GM23338 (cell line): ENCODE measurements around the gene PEPD. TPM values are rescaled to one million over a fixed set of nuclear protein-coding genes. Genes with fewer than 3 reads are reported as not detected.

Experiments used
- ATAC-seq: fragments of 200-7000 bp; cut with Tn5 transposase; 3 replicates; pipeline ENCODE4 v1.9.1; 2020
- DNase-seq: peaks from one replicate; pipeline ENCODE4 v3.0.0-alpha.2; 2015; ENCODE audit warnings: low spot score
- H2AFZ ChIP-seq: fragments of 200-600 bp; sonication (generic); 2 replicates; pipeline ENCODE4 v1.8.0; 2016; ENCODE audit warnings: antibody characterized with exemption, mild to moderate bottlenecking, moderate library complexity
- H3F3A ChIP-seq: fragments of 200-600 bp; sonication (generic); replicated peaks from 2 replicates; pipeline ENCODE4 v1.8.0; 2017; ENCODE audit warnings: antibody characterized with exemption, mixed run types, low read depth
- H3K27ac ChIP-seq: fragments of 200-600 bp; sonication (generic); 2 replicates; pipeline ENCODE4 v1.6.1; 2016; ENCODE audit warnings: low read depth
- H3K27me3 ChIP-seq: fragments of 200-600 bp; sonication (generic); 2 replicates; pipeline ENCODE4 v1.8.0; 2016; ENCODE audit warnings: mild to moderate bottlenecking, mixed run types, moderate library complexity; ENCODE audit not compliant: insufficient read depth
- H3K36me3 ChIP-seq: fragments of 200-600 bp; sonication (generic); 2 replicates; pipeline ENCODE4 v1.8.0; 2016; ENCODE audit warnings: mild to moderate bottlenecking; ENCODE audit not compliant: insufficient read depth
- H3K4me1 ChIP-seq: fragments of 200-600 bp; sonication (generic); 2 replicates; pipeline ENCODE4 v1.8.0; 2016; ENCODE audit warnings: mild to moderate bottlenecking, moderate library complexity; ENCODE audit not compliant: insufficient read depth
- H3K4me2 ChIP-seq: fragments of 200-600 bp; sonication (generic); 2 replicates; pipeline ENCODE4 v1.7.1; 2017; ENCODE audit warnings: mixed run types
- H3K4me3 ChIP-seq: fragments of 200-600 bp; sonication (generic); 2 replicates; pipeline ENCODE4 v1.6.1; 2016; ENCODE audit warnings: mixed run types
- H3K79me2 ChIP-seq: fragments of 200-600 bp; sonication (generic); replicated peaks from 2 replicates; pipeline ENCODE4 v1.8.0; 2017; ENCODE audit warnings: mild to moderate bottlenecking; ENCODE audit not compliant: insufficient read depth
- H3K9me2 ChIP-seq: fragments of 200-600 bp; sonication (generic); 2 replicates; pipeline ENCODE4 v1.8.0; 2017; ENCODE audit not compliant: insufficient read depth
- H4K20me1 ChIP-seq: fragments of 200-600 bp; sonication (generic); replicated peaks from 2 replicates; pipeline ENCODE4 v1.8.0; 2017; ENCODE audit warnings: mild to moderate bottlenecking; ENCODE audit not compliant: insufficient read depth
- H3K27ac Mint-ChIP-seq: 2 replicates; pipeline ENCODE4 v1.8.0; 2020; ENCODE audit warnings: inconsistent platforms, mild to moderate bottlenecking, moderate library complexity, mixed read lengths
- H3K27me3 Mint-ChIP-seq: 3 replicates; pipeline ENCODE4 v1.8.0; 2022; ENCODE audit warnings: low read depth, mild to moderate bottlenecking, moderate library complexity, mixed read lengths, inconsistent platforms; ENCODE audit not compliant: insufficient read depth, poor library complexity
- H3K36me3 Mint-ChIP-seq: 3 replicates; pipeline ENCODE4 v1.8.0; 2021; ENCODE audit warnings: low read depth, mild to moderate bottlenecking, inconsistent platforms, moderate library complexity, mixed read lengths
- H3K4me1 Mint-ChIP-seq: 3 replicates; pipeline ENCODE4 v1.8.0; 2020; ENCODE audit warnings: mild to moderate bottlenecking, inconsistent platforms, mixed read lengths
- H3K4me3 Mint-ChIP-seq: 3 replicates; pipeline ENCODE4 v1.8.0; 2021; ENCODE audit warnings: moderate library complexity, mild to moderate bottlenecking, inconsistent platforms, mixed read lengths
- H3K9me3 Mint-ChIP-seq: 3 replicates; pipeline ENCODE4 v1.8.0; 2020; ENCODE audit warnings: moderate library complexity, mild to moderate bottlenecking, inconsistent platforms, mixed read lengths
- EZH2phosphoT487 ChIP-seq: fragments of 200-600 bp; sonication (generic); IDR thresholded peaks from one replicate; pipeline ENCODE4 v1.8.1; 2018; ENCODE audit warnings: antibody characterized with exemption; ENCODE audit not compliant: unreplicated experiment
- NANOG ChIP-seq: IDR thresholded peaks from 2 replicates; pipeline ENCODE4 v1.6.1; 2016; ENCODE audit warnings: antibody characterized with exemption, borderline replicate concordance
- POLR2AphosphoS5 ChIP-seq: IDR thresholded peaks from 2 replicates; pipeline ENCODE4 v1.6.1; 2016; ENCODE audit warnings: antibody characterized with exemption, low read depth
- REST ChIP-seq: IDR thresholded peaks from one replicate; pipeline ENCODE4 v1.6.1; 2018; ENCODE audit warnings: antibody characterized with exemption; ENCODE audit not compliant: unreplicated experiment
- STAT1 ChIP-seq: IDR thresholded peaks from one replicate; pipeline ENCODE4 v1.6.1; 2016; ENCODE audit warnings: antibody characterized with exemption; ENCODE audit not compliant: unreplicated experiment
- ZNF331 ChIP-seq: fragments of 250-450 bp; sonication (Bioruptor Pico); IDR thresholded peaks from 2 replicates; pipeline ENCODE4 v1.5.0; 2020; ENCODE audit warnings: low read depth, mild to moderate bottlenecking, moderate library complexity
- ZNF462 ChIP-seq: fragments of 250-450 bp; sonication (Bioruptor Pico); IDR thresholded peaks from 2 replicates; pipeline ENCODE4 v1.5.0; 2020; ENCODE audit warnings: mild to moderate bottlenecking, moderate library complexity
- polyA plus RNA-seq: library from polyadenylated mRNA; unstranded; fragments of >200 nt; fragmentation: Nextera tagmentation; extraction: Ambion mirVana; gene quantifications from 2 replicates; pipeline ENCODE4 v1.2.1, GENCODE V29; 2016
- total RNA-seq: library from RNA; depleted of rRNA; stranded (reverse); fragments of >200 nt; shearing (Covaris generic); gene quantifications from 2 replicates; pipeline ENCODE4 v1.2.3, GENCODE V29; 2014

The PEPD gene
- total and polyA plus RNA-seq, 2 experiments from 2014 or later: 81.7 to 89.2 TPM

- TF ChIP-seq ZNF462 (no peak), NANOG (no peak), ZNF331 (no peak), REST (no peak)
These were observed 36.1 kb upstream of the PEPD start (continued) for GRCh38 chr19:33557720-33558119.

GRCh38 chr19:33557196-33557595 is 35.6 kb upstream of the PEPD start:
- Histone ChIP-seq H3K36me3 (no peaks in the 10 kb centered on the region), H3K4me1 (no peaks in the 10 kb centered on the region), H3K9me2 (no peaks in the 10 kb centered on the region; the same call in none of the 2 replicates), H3K79me2 (no peaks in the 10 kb centered on the region), H2AFZ (no peak overlapping the region), H3K27me3 (no peaks in the 10 kb centered on the region), H3K4me3 (no peak overlapping the region), H3K27ac (no peak overlapping the region), H4K20me1 (no peaks in the 10 kb centered on the region), H3K4me2 (no peak overlapping the region), H3F3A (no peaks in the 10 kb centered on the region)
- ATAC-seq (no peak), DNase-seq (no peak)
- Mint-ChIP-seq H3K36me3 (no peaks in the 10 kb centered on the region), H3K4me1 (peaks cover 12% of the 10 kb centered on the region), H3K27me3 (peaks cover 9% of the 10 kb centered on the region), H3K27ac (no peak overlapping the region), H3K9me3 (no peaks in the 10 kb centered on the region; the same call in 2 of the 3 replicates), H3K4me3 (no peak overlapping the region)
- TF ChIP-seq STAT1 (no peak), EZH2phosphoT487 (no peak), POLR2AphosphoS5 (no peak), ZNF462 (no peak)
